ENCODE measurements around the gene SLC32A1.

Gene SLC32A1

DNA sequence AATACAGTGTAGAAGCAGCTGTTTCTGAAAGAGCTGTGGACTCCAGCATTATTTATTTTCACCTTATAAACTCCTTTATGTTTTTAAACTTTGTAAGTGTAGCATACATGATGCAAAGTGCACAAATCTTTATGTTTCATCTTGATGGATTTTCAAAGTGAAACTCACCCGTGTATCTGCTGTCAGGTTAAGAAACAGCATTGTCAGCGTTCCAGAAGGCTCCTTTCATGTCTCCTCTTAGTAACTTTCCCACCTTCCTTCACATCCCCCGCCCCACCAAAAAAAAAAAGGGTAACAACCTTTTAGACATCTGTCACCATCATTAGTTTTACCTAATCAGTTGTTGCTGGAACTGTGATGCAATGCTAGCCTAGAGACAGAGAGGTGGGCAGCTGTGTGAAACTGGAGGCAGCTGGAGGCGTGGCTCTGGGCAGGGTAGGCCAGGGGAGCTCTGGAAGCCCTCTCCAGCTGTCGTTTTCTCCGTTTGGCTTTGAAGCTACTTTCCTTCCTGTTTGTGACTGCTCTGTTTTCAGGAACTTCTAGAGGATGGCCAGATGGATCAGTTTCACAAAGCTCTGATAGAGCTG is 31.1 kb downstream of the SLC32A1 start:
- DNase-seq = no peak

DNA sequence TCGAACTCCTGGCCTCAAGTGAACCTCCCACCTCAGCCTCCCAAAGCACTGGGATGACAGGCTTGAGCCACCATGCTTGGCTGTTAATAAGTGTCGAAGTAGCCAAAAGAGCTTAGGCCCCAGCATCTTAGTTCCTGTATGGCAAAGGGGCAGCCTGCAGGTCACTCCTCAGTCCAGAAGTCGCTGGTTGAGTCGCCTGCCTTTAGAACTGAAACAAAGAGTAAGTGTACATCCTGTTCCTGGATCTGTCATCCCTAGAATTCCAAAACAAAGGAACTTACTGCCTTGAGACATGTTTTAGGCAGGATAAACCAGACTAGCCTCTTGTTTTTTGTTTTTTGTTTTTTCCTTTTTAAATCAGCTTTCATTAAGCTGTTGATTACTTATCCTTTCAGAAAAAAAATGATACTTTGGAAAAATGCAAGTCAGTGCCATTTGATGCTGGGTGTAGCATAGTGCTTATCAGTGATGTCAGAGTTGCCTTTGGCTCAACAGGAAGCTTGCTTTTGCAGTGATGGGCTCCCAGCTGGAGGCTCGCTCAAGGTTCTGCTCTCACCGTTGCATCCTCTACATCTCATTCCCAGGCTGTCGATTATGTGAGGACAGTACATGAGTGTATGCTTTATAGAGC is 33.0 kb downstream of the SLC32A1 start:
- DNase-seq = no peak

GRCh38 chr20:38759106-38759505 is 34.8 kb downstream of the SLC32A1 start:
- DNase-seq = no peak

DNA sequence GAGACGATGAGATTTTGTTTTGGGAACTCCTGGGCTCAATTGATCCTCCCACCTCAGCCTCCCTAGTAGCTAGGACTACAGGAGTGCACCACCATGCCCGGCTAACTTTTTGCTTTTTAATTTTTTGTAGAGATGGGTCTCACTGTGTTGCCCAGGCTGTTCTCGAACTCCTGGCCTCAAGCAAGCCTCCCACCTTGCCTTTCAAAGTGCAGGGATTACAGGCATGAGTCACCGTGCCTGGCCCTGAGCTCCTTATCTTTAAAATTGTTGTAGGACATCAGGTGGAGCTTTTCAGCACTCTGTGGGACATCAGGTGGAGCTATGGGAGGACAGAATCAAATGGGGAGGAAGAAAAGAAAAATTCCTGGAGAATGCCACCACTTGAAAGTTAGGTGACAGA is 36.7 kb downstream of the SLC32A1 start:
- DNase-seq = no peak

DNA sequence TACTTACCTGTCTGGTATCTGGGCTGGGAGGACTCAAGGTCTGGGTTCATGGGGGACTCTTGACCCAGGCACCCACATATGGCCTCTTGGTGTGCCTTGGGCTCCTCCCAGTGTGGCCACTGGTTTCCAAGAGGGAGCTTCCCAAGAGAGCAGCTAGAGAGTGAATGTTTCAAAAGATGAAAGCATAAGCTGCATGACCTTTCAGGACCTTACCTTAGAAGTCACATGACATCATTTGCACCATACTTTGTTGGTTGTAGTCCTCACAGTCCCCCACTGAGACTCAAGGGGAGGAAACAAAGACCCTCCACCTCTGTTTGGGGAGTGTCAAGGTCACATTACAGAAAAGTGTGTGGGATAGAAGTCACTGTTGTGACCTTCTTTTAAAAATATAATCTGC is 37.9 kb downstream of the SLC32A1 start:
- DNase-seq = no peak

GRCh38 chr20:38763616-38764015 is 39.3 kb downstream of the SLC32A1 start:
- no peak for DNase-seq

- no peak for DNase-seq
Observed at GRCh38 chr20:38764567-38765318, 40.5 kb downstream of the SLC32A1 start.

DNA sequence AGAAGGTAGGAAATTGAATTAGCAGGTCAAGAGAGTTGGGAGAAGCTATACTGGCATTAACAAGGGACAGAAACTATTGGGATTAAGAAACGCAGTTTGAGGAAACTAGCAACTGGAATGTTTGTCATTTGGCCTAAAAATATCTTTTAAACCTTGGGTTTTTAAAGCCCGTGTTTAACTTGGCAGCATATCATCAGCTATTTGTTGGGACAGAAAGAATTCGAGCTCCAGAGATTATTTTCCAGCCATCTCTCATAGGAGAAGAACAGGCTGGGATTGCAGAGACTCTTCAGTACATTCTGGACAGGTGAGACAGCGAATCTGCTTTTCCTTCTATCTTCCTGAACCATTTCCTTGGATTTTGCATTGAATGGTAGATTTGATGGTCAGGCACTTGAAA is 41.8 kb downstream of the SLC32A1 start:
- no peak for DNase-seq

DNA sequence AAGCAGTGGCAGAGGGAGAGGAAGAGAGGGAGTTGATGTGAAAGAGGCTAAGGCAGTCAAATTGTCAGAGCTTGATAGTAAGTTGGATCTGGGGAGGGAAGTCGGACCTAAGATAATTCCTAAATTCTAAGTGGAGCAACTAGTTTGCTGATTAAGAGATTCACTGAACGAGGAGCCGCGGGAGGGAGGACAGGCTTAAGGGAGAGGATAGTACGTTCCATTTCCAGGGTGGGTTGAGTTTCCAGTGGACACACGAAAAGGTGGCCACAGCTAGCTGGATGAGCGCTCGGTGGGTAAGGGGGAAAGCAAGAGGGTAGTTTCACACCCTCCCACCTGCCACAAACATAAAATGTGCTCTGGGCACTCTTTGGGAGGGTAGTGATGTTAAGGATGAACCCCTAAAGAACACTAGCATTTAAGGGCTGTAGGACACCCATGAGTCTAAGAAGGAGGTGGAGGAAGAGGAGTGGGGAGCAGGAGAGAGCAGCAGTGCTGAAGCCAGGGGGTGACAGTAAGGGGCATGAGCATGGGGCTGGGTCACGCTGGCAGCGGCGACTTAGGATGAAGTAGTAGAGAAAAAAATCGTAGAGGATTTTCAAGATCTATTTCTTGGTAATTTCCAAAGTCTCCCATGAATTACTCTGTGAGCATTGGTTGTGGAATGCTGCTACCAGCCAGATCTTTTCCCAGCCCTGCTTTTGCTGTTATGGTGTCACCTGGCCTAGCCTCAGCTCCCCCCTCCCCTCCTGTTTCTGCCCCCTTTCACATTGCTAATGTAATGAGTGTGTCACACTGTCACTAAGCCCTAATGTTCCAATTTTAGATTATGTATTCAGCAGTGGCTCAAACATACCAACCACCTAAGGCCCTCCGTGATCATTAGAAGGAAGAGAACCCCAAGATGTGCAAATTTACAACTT is 45.4 kb downstream of the SLC32A1 start:
- no peak for DNase-seq

DNA sequence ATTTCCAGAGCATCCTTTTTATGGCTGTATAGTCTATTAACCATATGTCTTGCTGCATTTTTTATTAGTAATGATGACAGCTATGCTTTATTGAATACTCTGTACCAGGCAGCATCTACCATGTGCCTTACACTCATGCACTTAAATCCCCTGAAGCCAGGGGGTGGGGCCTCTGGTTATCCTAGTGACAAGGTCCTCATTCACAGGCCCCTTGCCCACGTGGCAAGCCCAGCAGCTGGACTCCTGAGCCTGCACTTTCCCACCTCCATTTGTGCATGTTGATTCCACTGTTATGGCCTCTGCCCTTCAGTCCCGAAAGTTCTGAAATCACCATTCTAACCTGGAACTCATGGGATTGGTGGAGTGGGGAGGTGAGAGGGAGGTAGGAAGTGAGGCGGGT is 46.3 kb downstream of the SLC32A1 start:
- no peak for DNase-seq

- DNase-seq = no peak
Observed at GRCh38 chr20:38770970-38771369, 46.7 kb downstream of the SLC32A1 start.

GRCh38 chr20:38771621-38772020 is 47.3 kb downstream of the SLC32A1 start:
- no peak for DNase-seq

DNA sequence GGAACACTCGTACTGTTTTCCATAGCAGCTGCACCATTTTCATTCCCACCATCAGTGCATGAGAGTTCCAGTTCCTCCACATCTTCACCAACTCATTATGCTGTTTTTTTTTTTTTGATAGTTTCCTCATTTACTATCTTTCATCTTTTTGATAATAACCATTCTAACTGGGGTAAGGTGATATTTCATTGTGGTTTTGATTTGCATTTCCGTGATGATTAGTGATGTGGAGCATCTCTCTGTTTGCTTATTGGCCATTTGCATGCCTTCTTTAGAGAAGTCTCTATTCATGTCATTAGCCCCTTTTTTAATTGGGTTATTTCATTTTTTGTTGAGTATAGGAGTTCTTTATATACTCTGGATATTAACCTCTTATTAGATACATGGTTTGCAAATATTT is 49.9 kb downstream of the SLC32A1 start:
- DNase-seq = no peak

DNA sequence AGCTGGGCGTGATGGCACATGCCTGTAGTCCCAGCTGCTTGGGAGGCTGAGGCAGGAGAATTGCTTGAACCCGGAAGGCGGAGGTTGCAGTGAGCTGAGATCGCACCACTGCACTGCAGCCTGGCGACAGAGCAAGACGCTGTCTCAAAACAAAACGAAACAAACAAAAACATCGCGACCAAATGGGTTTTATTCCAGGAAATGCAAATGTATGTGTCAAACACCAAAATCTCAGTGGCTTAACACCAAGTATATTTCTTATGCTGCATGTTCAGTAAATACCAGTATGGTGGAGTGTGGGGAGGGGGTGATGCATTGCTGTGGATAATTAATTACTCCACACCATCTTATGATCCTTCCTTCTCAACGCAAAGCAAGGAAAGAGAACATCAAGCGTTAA is 52.1 kb downstream of the SLC32A1 start:
- DNase-seq = no peak
